K562 (cell line): Measurements from ENCODE around the gene SLC17A2. TPM values are rescaled to one million over a fixed set of nuclear protein-coding genes. Genes with fewer than 3 reads are reported as not detected.

Source experiments
- ATAC-seq: fragments of 200-7000 bp; cut with Tn5 transposase; 3 replicates; pipeline ENCODE4 v1.9.1; 2020; ENCODE audit warnings: moderate library complexity
- BruUV-seq: library from RNA; stranded (reverse); fragments of 400-500 nt; replicated peaks from 2 replicates; lab custom pipeline; 2021; lab: Mats Ljungman, UMichigan
- CTCF ChIA-PET: fragments of 300-600 bp; formaldehyde crosslinking; extraction: SDS; loops from one replicate; lab custom pipeline; 2021; ENCODE audit warnings: low intra/inter-chr PET ratio; lab: Yijun Ruan, JAX
- POLR2A ChIA-PET: fragments of 300-600, 350-650 bp; sonication (Branson Sonifier 250); formaldehyde crosslinking; extraction: SDS; loops from one replicate; lab custom pipeline; 2021; ENCODE audit warnings: antibody characterized with exemption, inconsistent platforms; lab: Yijun Ruan, JAX
- DNase-seq, 4 experiments: peaks; one replicate each; pipeline versions ENCODE4 v3.0.0 to v3.0.0-alpha.2; 2011 to 2018; ENCODE audit warnings: low spot score in 3 of 4, mixed read lengths in 3 of 4; ENCODE audit errors: extremely low read depth in 1 of 4
- FAIRE-seq: peaks from 2 replicates; lab custom pipeline; 2011; peaks lifted over from hg19 to GRCh38; lab: Jason Lieb, UNC
- H2AFZ ChIP-seq: 2 replicates; pipeline ENCODE4 v1.6.0; 2011; ENCODE audit warnings: low read depth, low read length, control low read depth, inconsistent platforms
- H3K27ac ChIP-seq: fragments of 200-600 bp; 3 replicates; pipeline ENCODE4 v1.8.0; 2011; ENCODE audit warnings: low read depth, mild to moderate bottlenecking, control low read depth, inconsistent platforms, low read length, moderate library complexity, mixed read lengths; ENCODE audit errors: extremely low read depth
- H3K27me3 ChIP-seq, 2 experiments: fragments of 300-600 bp in 1 of 2; 2 replicates in 1 of 2; 3 replicates in 1 of 2; pipeline versions ENCODE4 v1.6.0 to v1.8.0; 2011; ENCODE audit warnings: inconsistent platforms in 2 of 2, low read length in 2 of 2, mild to moderate bottlenecking in 1 of 2, mixed read lengths in 1 of 2, moderate library complexity in 1 of 2; ENCODE audit not compliant: control insufficient read depth in 2 of 2, insufficient read depth in 2 of 2
- H3K36me3 ChIP-seq: fragments of 300-600 bp; 3 replicates; pipeline ENCODE4 v1.8.0; 2011; ENCODE audit warnings: mild to moderate bottlenecking, low read length, inconsistent platforms; ENCODE audit not compliant: control insufficient read depth, insufficient read depth
- H3K4me1 ChIP-seq, 2 experiments: fragments of 200-600 bp in 1 of 2; replicated peaks in 1 of 2; 2 replicates in 1 of 2; 3 replicates in 1 of 2; pipeline versions ENCODE4 v1.5.1 to v1.8.0; 2011; ENCODE audit warnings: inconsistent platforms in 2 of 2, low read length in 2 of 2, mild to moderate bottlenecking in 1 of 2, mixed read lengths in 1 of 2, moderate library complexity in 1 of 2; ENCODE audit not compliant: control insufficient read depth in 2 of 2, insufficient read depth in 2 of 2
- H3K4me2 ChIP-seq: 2 replicates; pipeline ENCODE4 v1.6.1; 2011; ENCODE audit warnings: low read length, control low read depth, inconsistent platforms, mixed read lengths; ENCODE audit not compliant: insufficient read depth
- H3K4me3 ChIP-seq: fragments of 200-600 bp; sonication (generic), shearing (Covaris generic); 2 replicates; pipeline ENCODE4 v1.5.1; 2016; ENCODE audit warnings: control low read depth, inconsistent platforms
- H3K79me2 ChIP-seq: fragments of 200-600 bp; 3 replicates; pipeline ENCODE4 v1.8.0; 2011; ENCODE audit warnings: low read length, inconsistent platforms; ENCODE audit not compliant: control insufficient read depth, insufficient read depth
- H3K9ac ChIP-seq, 2 experiments: 2 replicates each; pipeline versions ENCODE4 v1.6.0 to v1.6.1; 2011; ENCODE audit warnings: low read depth in 2 of 2, low read length in 2 of 2, control low read depth in 1 of 2, inconsistent platforms in 1 of 2, mild to moderate bottlenecking in 1 of 2, mixed read lengths in 1 of 2; ENCODE audit not compliant: insufficient read depth in 1 of 2
- H3K9me1 ChIP-seq: one replicate; pipeline ENCODE4 v1.6.0; 2011; ENCODE audit warnings: inconsistent platforms, mild to moderate bottlenecking, low read length, moderate library complexity; ENCODE audit not compliant: control insufficient read depth, insufficient read depth
- H3K9me3 ChIP-seq: replicated peaks from 2 replicates; pipeline ENCODE4 v1.5.1; 2011; ENCODE audit warnings: low read depth, low read length, inconsistent platforms; ENCODE audit not compliant: control insufficient read depth, insufficient read depth
- H4K20me1 ChIP-seq: replicated peaks from 2 replicates; pipeline ENCODE4 v1.6.1; 2011; ENCODE audit warnings: low read length, inconsistent platforms, mixed read lengths; ENCODE audit not compliant: control insufficient read depth, insufficient read depth
- E2F1 ChIP-seq: sonication (generic); formaldehyde crosslinking; IDR thresholded peaks from 2 replicates; pipeline ENCODE4 v1.8.1; 2023; ENCODE audit warnings: mild to moderate bottlenecking, missing genetic modification reagents, moderate library complexity
- E2F3 ChIP-seq: fragments of 250-450 bp; sonication (Bioruptor Pico); IDR thresholded peaks from 2 replicates; pipeline ENCODE4 v1.4.0; 2020; ENCODE audit warnings: mild to moderate bottlenecking
- GATA2 ChIP-seq: sonication (generic); formaldehyde crosslinking; IDR thresholded peaks from 2 replicates; pipeline ENCODE4 v1.4.0; 2020; ENCODE audit warnings: mild to moderate bottlenecking, missing genetic modification reagents
- GTF2E2 ChIP-seq: fragments of 200-800 bp; sonication (Bioruptor generic); IDR thresholded peaks from 2 replicates; pipeline ENCODE4 v1.6.1; 2016; ENCODE audit warnings: missing genetic modification characterization, missing compliant biosample characterization
- KHSRP ChIP-seq: fragments of 450-650 bp; IDR thresholded peaks from 2 replicates; pipeline ENCODE4 v1.6.1; 2017
- NBN ChIP-seq: fragments of 450-650 bp; IDR thresholded peaks from 2 replicates; pipeline ENCODE4 v1.6.1; 2016; ENCODE audit warnings: low read depth, mild to moderate bottlenecking
- NCOA2 ChIP-seq, 2 experiments: fragments of 450-650 bp; IDR thresholded peaks; 2 replicates each; pipeline ENCODE4 v1.6.1; 2018; ENCODE audit warnings: mild to moderate bottlenecking in 2 of 2, moderate library complexity in 1 of 2; ENCODE audit not compliant: partially characterized antibody in 2 of 2
- RREB1 ChIP-seq: fragments of 250-450 bp; sonication (Bioruptor Pico); IDR thresholded peaks from 2 replicates; pipeline ENCODE4 v1.4.0; 2020
- SP2 ChIP-seq: IDR thresholded peaks from 2 replicates; pipeline ENCODE4 v1.6.1; 2011; ENCODE audit warnings: mild to moderate bottlenecking, low read depth, low read length, moderate library complexity; ENCODE audit not compliant: poor library complexity, severe bottlenecking; ENCODE audit errors: extremely low read depth
- TEAD4 ChIP-seq, 2 experiments: sonication (generic) in 1 of 2; formaldehyde crosslinking in 1 of 2; IDR thresholded peaks; 2 replicates each; pipeline versions ENCODE4 v1.6.1 to v1.8.0; 2012 to 2022; ENCODE audit warnings: borderline replicate concordance in 1 of 2, inconsistent platforms in 1 of 2, low read length in 1 of 2, mild to moderate bottlenecking in 1 of 2, missing genetic modification reagents in 1 of 2
- TFAP4 ChIP-seq: sonication (generic); formaldehyde crosslinking; IDR thresholded peaks from 2 replicates; pipeline ENCODE4 v1.8.0; 2022; ENCODE audit warnings: missing genetic modification reagents, mild to moderate bottlenecking, moderate library complexity, borderline replicate concordance
- THRA ChIP-seq: fragments of 450-650 bp; IDR thresholded peaks from 2 replicates; pipeline ENCODE4 v1.6.1; 2017; ENCODE audit warnings: mild to moderate bottlenecking, moderate library complexity
- ZNF316 ChIP-seq: fragments of 450-650 bp; IDR thresholded peaks from 2 replicates; pipeline ENCODE4 v1.6.1; 2016
- WGBS: fragments of 100-300 bp; shearing (Covaris generic); methylation state at CpG from one replicate; pipeline ENCODE4 v1.1.6; 2016; ENCODE audit warnings: low coverage, mixed read lengths; ENCODE audit not compliant: insufficient coverage; ENCODE audit errors: missing lambda C conversion rate; 5-methylcytosine and 5-hydroxymethylcytosine counted together
- in situ Hi-C: fragments of 300-500 bp; cut with MboI; formaldehyde crosslinking; loops from 4 replicates; pipeline ENCODE4 v1.15.0; 2018; ENCODE audit warnings: inconsistent platforms, mixed read lengths
- intact Hi-C: fragments of 100-400 bp; cut with micrococcal nuclease; formaldehyde crosslinking; loops from 2 replicates; pipeline ENCODE4 v1.14.2; 2022
- polyA plus RNA-seq, 8 experiments: library from polyadenylated mRNA; depleted of rRNA in 4 of 8; stranded (reverse) in 5 of 8; unstranded in 3 of 8; fragments of >200 nt; fragmentation: Nextera tagmentation in 2 of 8; fragmentation: Illumina TruSeq in 1 of 8; extraction: Ambion mirVana in 2 of 8; extraction: Trizol in 1 of 8; gene quantifications; 2 replicates each; pipeline versions ENCODE4 v1.2.1 to v1.2.3, GENCODE V29; 2011 to 2014; ENCODE audit warnings: inconsistent platforms in 1 of 8, missing spikeins in 1 of 8
- total RNA-seq, 7 experiments: library from RNA; depleted of rRNA in 6 of 7; stranded (reverse); fragments of >200 nt in 6 of 7; fragmentation: Illumina TruSeq in 2 of 7; extraction: Trizol in 2 of 7; gene quantifications; 2 replicates each; pipeline versions ENCODE4 v1.2.1 to v1.2.3, GENCODE V29; 2011 to 2021; ENCODE audit warnings: low replicate concordance in 1 of 7

The SLC17A2 gene
- total and polyA plus RNA-seq, 9 of the 15 experiments (the other 6 are each of a cell fraction or from before 2014, with no cell fraction given), result not detected

- DNase-seq (no peak), ATAC-seq (no peak), FAIRE-seq (no peak)
- no TSS peak for BruUV-seq
- Histone ChIP-seq H3K36me3 (no peaks in the 10 kb centered on the region), H3K4me3 (no peak overlapping the region), H3K79me2 (no peaks in the 10 kb centered on the region), H3K27ac (no peak overlapping the region), H3K4me2 (no peak overlapping the region), H4K20me1 (no peaks in the 10 kb centered on the region), H2AFZ (no peak overlapping the region), H3K4me1 (peaks cover 0 to 5% of the 10 kb centered on the region in 2 experiments; a peak in 2 of 5 replicates), H3K27me3 (no peaks in the 10 kb centered on the region), H3K9me1 (no peaks in the 10 kb centered on the region), H3K9me3 (no peaks in the 10 kb centered on the region), H3K9ac (no peak overlapping the region)
- POLR2A ChIA-PET, result interaction anchor here (0.6 kb wide), 1 partner anchor 18 kb away, joined by 3 read pairs; no protein-coding TSS in a partner anchor
- TF ChIP-seq NCOA2 (IDR thresholded peaks at IDR 0.05; ENCODE audit: partially characterized antibody in 2 of 2), result no peak
- no peak for TF ChIP-seq ZNF316
- TF ChIP-seq GTF2E2 (tag), result no peak
- TF ChIP-seq E2F1, result no peak
- TF ChIP-seq TEAD4 (IDR thresholded peaks at IDR 0.05; ENCODE audit: low read length), result no peak
- no peak for TF ChIP-seq TEAD4 (CRISPR knock-in tag; IDR thresholded peaks at IDR 0.05; ENCODE audit: borderline replicate concordance)
- no peak for TF ChIP-seq KHSRP
- TF ChIP-seq GATA2 (CRISPR knock-in tag), result no peak
- TF ChIP-seq SP2, result no peak
- TF ChIP-seq THRA, result no peak
- TF ChIP-seq TFAP4 (CRISPR knock-in tag), result no peak
- no peak for TF ChIP-seq NBN
- no peak for TF ChIP-seq RREB1
- no peak for TF ChIP-seq E2F3
- CTCF ChIA-PET, result no interaction called here
- intact Hi-C loops, result no loop called here
- in situ Hi-C loops, result no loop called here
- 25% methylated on average over 4 of the region's 4 CpGs for WGBS
Measured at GRCh38 chr6:25880601-25881000, 49.9 kb downstream of the SLC17A2 start.
